ENCODE measurements around the gene CSF2RB.

CSF2RB gene

GRCh38 chr22:36892292-36892691 lies 21.1 kb upstream of the CSF2RB start:
- no peak for DNase-seq

- no peak for DNase-seq
Measured at GRCh38 chr22:36893262-36893661, 20.2 kb upstream of the CSF2RB start.

GRCh38 chr22:36894266-36894665 lies 19.2 kb upstream of the CSF2RB start:
- no peak for DNase-seq

GRCh38 chr22:36897611-36898010 lies 15.8 kb upstream of the CSF2RB start:
- no peak for DNase-seq

GRCh38 chr22:36898690-36899089 lies 14.7 kb upstream of the CSF2RB start:
- DNase-seq = no peak

- DNase-seq = no peak
Measured at GRCh38 chr22:36899498-36899897, 13.9 kb upstream of the CSF2RB start.

GRCh38 chr22:36900225-36900624 lies 13.2 kb upstream of the CSF2RB start:
- DNase-seq = no peak

- no peak for DNase-seq
Measured at GRCh38 chr22:36900880-36901279, 12.5 kb upstream of the CSF2RB start.

GRCh38 chr22:36901411-36902142 lies 11.9 kb upstream of the CSF2RB start:
- no peak for DNase-seq

- DNase-seq = no peak
Measured at GRCh38 chr22:36902143-36902926, 11.1 kb upstream of the CSF2RB start.

GRCh38 chr22:36904260-36904880 lies 9.1 kb upstream of the CSF2RB start:
- no peak for DNase-seq

GRCh38 chr22:36907253-36908195 lies 5.9 kb upstream of the CSF2RB start:
- no peak for DNase-seq

- DNase-seq = no peak
Measured at GRCh38 chr22:36910461-36910860, 3.0 kb upstream of the CSF2RB start.

- no peak for DNase-seq
Measured at GRCh38 chr22:36911887-36912661, 1.4 kb upstream of the CSF2RB start.

- no peak for DNase-seq
Measured at GRCh38 chr22:36912694-36913426, 568 bp upstream of the CSF2RB start.

- DNase-seq = no peak
Measured at GRCh38 chr22:36914390-36914752, 943 bp downstream of the CSF2RB start.

GRCh38 chr22:36916034-36916433 lies 2.6 kb downstream of the CSF2RB start:
- DNase-seq = no peak

GRCh38 chr22:36918586-36919284 lies 5.3 kb downstream of the CSF2RB start:
- DNase-seq = no peak

- DNase-seq = no peak
Measured at GRCh38 chr22:36921309-36922104, 8.1 kb downstream of the CSF2RB start.

- DNase-seq = no peak
Measured at GRCh38 chr22:36922105-36922608, 8.7 kb downstream of the CSF2RB start.
